GM19324 (cell line): Measurements from ENCODE around the gene CANX.
A peak's percentile ranks its signal among the peaks of the same experiment; 100 is the strongest.
"Not testable (repeated sequence)": the region's sequence is repeated elsewhere in the genome, so short reads cannot be mapped to it uniquely, and the experiment has no call there.

ENCODE experiments used
- ATAC-seq: cut with Tn5 transposase; IDR thresholded peaks from one replicate; pipeline ENCODE4 v1.9.1; 2021; ENCODE audit warnings: mild to moderate bottlenecking, moderate library complexity; ENCODE audit not compliant: unreplicated experiment, low FRiP score

The CANX gene, protein sequence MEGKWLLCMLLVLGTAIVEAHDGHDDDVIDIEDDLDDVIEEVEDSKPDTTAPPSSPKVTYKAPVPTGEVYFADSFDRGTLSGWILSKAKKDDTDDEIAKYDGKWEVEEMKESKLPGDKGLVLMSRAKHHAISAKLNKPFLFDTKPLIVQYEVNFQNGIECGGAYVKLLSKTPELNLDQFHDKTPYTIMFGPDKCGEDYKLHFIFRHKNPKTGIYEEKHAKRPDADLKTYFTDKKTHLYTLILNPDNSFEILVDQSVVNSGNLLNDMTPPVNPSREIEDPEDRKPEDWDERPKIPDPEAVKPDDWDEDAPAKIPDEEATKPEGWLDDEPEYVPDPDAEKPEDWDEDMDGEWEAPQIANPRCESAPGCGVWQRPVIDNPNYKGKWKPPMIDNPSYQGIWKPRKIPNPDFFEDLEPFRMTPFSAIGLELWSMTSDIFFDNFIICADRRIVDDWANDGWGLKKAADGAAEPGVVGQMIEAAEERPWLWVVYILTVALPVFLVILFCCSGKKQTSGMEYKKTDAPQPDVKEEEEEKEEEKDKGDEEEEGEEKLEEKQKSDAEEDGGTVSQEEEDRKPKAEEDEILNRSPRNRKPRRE

DNA sequence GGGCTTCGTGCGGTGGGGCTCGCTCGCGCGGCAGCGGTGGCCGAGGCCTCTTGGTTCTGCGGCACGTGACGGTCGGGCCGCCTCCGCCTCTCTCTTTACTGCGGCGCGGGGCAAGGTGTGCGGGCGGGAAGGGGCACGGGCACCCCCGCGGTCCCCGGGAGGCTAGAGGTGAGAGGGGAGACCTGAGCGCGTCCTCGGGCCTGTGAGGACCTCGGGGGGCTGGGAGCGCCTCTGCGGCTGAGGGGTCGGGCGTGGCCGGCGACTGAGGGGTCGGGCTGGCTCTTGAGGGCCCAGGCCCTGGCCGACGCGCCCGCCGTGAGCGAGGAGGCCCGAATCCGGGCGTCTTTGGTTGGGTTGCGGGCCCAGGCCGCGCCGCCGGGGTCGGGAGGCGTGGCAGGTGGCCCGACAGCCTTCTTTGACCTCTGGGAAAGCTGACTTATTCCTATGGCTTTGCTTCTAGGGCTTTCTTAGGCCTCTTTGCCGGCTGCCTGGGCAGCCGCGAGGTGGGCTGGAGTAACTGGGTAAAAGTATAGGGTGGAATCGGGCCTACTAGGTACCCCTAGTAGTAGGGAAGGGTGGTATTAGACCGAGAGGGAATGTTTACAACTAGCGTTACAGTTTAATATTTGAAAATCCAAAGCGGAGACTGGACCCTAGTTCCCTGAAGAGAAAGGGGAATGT lies at the start of gene CANX:
CANX (plus strand) TSS at position 33 of the 681 bp plus-strand sequence. CDS start 6,715 bp downstream, outside the sequence.
- ATAC-seq = no peak

DNA sequence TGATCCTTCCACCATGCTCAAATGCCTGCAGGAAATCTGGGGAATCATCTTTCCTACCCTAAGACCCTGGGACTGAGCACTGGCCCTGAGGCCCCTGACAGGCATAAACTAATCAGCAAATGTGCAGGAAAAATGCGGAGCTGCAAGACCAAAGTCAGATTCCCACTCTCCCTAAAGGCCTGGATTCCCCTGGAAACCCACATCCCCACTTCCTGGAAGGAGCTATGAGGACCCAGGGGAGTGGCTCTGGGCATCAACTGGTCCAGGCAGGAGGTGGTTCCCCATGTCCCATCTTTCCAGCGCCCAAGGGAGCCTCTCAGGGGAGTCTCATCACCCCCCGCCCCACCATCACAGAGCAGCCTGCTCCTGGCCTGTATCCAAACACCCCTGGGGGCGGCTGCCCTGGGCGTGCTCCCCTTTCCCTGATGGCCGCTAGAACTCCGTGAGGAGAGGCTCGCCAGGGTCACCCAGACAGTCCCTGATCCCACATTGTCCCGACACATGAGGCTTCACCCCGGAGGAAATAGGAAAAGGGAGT lies 49.5 kb upstream of the CANX start:
- not testable (repeated sequence) for ATAC-seq

DNA sequence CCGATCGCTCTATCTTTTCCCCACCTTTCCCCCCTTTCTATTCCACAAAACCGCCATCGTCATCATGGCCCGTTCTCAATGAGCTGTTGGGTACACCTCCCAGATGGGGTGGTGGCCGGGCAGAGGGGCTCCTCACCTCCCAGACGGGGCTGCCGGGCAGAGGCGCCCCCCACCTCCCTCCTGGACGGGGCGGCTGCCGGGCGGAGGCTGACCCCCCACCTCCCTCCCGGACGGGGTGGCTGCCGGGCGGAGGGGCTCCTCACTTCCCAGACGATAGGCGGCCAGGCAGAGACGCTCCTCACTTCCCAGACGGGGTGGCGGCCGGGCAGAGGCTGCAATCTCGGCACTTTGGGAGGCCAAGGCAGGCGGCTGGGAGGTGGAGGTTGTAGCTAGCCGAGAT lies 48.5 kb upstream of the CANX start:
- ATAC-seq = not testable (repeated sequence)

DNA sequence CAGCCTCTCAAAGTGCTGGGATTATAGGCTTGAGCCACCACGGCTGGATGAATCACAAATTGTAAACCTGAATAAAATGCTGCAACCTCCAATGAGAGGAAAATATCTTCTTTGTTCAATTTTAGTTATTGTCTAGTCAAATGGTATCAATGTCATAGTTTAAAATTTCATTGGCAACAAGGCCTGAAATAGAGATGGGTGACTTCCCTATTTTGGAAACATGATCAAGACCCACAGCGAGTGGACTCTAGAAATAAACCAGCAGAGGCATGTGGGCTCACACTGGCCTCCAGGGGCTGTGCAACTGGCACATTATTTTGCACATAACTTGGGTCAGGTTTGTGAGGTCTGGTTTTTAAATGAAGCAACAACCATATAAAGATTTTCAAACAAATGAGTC lies 45.6 kb upstream of the CANX start:
- ATAC-seq = not testable (repeated sequence)

DNA sequence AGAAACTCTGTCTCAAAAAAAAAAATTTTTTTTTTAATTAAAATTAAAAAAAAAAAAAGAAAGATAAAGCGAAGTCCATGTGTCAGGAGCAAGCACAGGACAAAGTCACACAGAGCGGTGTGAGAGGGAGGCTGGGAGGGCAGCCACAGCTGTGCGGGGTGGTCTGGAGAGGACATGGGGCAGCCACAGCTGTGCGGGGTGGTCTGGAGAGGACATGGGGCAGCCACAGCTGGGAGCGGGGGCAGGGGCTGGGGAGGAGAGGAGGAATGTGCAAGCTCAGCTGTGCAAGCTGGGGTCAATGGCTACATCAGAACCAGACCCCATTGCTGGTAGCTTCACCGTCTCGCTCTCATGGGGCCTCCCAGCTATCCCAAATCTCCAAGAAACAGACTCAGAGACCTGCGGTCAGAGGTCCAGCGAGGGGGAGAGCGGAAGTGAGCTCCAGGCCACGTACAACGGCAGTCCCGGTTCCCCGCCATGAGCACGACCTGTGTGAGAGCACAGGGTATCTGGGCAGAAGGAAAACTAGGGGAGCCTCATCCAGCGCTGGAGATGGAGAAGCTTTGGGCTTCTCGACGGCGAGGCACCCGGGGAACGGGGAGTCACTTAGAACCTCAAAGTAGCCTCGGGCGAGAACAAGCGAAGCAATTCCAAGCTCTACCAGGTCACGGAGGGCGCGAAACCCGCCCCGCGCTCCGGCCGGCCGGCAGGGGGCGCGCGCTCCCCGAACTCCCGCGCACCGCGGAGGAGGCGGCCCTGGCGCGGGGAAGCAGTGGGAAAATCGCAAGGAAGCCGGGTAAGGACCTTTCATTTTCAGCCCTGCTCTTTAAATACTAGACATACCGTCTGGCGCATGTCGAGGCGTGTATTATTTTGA lies 41.2 kb upstream of the CANX start:
- peak; percentile 94 for ATAC-seq

DNA sequence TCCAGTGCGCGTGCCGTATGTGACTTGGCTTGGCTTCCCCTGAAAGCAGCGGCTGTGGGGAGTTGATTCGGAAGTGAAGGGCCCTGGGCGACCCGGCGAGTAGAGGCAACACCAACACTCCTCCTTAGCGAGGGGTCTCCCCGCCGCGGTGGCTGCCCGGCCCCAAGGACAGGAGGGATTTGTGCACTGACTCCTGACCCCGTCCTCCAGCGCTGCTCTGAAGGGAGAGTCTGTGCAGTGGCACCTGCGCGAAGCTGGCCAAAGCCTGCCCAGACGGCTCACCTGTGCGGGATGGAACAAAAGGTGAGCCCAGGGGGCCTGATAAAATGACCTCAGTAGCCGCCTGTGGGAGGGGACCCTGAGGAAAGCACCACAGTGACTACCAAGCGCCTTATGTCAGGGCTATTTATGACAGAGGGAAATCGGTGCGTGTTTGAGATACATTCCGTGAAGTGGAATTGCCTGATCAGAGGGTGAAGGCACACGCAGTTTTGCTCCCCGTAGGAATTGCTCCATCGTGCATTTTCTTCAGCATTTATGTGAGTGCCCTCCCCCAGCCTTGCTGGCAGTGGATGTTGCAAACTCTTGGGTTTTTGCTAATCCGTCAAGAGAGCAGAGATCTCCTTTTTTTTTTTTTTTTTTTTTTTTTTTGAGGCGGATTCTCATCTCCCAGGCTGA lies 40.4 kb upstream of the CANX start:
- peak; percentile 69 for ATAC-seq

DNA sequence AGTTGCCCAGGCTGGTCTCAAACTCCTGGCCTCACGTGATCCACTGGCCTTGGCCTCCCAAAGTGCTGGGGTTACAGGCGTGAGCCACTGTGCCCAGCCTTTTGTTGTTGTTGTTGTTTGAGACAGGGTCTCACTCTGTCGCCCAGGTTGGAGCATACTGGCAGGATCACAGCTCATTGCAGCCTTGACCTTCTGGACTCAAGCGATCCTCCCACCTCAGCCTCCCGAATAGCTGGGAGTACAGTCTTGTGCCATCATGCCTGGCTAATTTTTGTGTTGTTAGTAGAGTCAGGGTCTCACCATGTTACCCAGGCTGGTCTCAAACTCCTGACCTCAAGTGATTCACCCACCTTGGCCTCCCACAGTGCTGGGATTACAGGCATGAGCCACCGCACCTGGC lies 37.1 kb upstream of the CANX start:
- not testable (repeated sequence) for ATAC-seq

DNA sequence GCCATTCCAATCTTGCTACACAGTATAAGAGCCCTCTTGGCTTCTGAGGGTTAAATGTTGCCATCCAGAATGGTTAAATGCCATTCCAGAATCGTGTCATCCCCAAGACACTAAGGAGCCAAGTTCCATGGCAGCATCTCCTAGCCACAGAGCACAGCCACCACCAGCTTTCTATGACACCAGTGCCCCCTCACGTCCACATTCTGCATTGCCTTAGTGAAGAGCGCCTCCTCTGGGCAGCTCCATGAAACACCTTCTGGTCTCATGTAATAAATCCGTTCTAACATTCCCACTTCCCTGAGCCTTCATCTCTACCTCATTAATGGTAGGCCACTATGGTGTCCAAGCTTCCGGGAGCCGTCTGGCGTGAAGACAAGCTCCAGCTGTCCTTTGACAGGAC lies 30.4 kb upstream of the CANX start:
- no peak for ATAC-seq

DNA sequence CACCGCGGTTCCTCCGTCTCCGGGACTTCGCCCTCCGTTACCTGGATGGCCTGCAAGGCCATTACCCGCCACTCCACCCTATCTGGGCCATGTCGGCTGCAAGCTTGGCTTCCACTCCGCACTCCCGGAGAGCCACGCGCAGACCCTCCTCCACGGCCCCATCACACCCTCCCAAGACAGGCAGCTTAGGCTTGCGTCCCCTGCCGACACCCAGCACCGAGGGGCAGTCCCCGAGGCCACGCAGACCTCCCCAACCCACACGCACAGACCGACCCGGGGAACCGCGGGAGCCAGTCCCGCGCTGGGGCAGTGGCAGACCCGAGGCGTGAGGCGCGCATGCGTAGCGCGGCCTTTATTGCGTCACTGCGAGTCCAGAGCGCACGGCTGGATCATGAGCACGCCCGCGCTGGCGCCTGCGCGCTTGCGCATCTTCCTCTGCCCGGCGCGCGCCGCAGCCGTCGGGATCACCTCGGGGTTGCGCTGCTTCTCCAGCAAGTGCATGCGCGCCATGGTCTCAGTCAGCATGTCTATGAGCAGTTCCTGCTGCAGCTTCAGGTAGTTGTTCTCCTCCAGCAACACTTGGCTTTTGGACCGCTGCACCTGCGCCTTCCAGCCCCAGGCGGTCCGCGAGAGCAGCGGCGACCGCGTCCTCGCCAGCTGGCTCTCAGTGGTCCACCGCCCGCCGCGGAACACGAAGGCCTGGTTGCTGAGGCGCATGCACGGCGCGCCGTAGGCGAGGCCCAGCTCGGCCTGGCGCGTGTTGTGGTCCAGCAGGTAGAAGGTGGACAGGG lies 20.3 kb upstream of the CANX start:
- peak; percentile 91 for ATAC-seq

DNA sequence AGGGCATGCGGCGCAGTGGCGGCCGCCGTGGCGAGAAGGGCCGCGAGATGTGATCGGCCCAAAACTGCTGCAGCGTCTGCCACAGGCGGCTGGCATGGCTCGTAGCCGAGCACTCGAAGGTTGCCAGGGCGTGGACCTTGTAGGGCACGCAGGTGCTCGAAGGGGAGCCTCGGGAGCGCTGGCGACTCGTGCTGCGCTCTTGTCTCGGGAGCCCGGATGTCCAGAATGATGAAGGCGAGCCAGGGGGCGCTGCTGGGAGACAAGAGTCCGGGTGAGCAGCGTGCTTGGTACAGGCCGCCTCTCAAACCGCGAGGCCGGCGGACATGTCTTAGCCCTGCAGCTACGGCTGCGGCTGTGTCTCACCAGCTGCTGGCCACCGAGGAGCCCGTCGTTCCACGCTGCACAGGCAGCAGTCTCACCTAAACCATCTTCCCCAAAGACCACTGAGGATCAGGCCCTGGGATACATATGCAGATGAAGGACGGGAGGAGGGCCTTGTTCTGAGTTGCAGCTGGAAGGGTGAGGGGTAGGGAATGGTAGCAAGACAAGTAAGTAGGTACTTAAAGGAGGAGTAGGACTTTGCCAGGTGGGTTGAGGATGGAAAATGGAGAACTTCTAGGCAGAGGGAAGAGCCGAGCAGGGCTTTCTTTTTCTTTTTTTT lies 19.6 kb upstream of the CANX start:
- peak; percentile 45 for ATAC-seq

DNA sequence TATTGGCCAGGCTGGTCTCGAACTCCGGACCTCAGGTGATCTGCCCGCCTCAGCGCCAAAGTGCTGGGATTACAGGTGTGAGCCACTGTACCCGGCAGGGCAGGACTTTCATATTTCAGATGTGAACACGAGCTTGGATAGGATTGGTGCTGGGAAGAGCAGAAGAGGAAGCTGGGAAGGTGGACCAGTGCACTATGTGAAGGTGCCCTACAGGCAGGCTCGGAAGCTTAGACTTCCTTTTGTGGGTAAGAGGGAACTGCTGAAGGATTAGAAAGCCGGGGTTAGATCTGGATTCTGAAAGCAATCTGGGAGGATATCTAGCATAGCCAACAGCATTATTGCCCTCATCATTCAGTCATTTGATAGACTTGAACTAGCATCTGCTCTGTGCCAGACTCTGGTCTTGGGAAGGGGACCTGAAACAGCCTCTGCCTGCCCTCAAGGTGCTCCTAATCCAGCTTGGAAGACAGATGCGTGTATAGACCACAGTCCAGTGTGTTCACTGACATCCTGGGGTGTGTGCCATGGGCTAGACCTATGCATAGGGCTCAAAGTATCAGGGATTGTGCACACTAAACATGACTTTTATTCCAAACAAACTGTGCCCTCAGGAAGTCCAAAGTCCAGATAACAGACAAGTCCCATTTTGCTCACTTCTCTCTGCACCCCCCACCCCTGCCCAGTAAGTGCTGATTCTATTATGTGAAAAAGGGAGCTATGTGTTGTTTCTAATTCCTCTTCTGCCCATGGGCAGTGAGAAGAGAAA lies 18.6 kb upstream of the CANX start:
- no peak for ATAC-seq

DNA sequence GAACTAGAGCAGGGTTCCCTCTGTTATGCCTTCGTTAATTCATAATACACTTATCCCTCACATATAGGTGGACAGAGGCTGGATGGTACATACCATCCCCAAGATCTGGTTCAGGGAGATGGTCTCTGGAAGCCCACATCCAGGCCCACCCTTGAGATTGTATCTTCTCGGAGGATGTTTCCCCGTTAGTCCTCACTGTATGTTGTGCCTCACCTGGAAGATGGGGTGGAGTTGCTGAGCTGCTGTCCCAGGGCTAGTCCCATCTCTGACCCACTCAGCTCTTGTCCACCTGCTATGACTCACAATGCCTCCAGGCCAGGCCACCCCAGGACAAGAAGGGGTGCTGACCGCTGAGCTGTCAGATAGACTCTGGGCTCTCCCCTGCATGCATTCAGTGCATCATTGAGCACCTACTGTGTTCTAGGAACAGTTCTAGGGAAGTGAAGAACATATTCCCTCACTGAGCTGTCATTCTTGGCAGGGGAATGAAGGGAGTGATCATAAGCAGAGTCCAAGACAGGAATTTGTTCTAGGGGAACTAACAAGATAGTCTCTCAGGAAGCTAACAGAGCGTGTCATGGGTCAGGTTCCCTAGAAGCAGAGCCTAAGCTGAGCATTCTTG lies 17.9 kb upstream of the CANX start, which contains the start of gene CBY3:
CBY3 (minus strand) TSS at position 255 of the 622 bp plus-strand sequence; CDS start at position 139, 116 bp downstream.
- ATAC-seq = no peak

DNA sequence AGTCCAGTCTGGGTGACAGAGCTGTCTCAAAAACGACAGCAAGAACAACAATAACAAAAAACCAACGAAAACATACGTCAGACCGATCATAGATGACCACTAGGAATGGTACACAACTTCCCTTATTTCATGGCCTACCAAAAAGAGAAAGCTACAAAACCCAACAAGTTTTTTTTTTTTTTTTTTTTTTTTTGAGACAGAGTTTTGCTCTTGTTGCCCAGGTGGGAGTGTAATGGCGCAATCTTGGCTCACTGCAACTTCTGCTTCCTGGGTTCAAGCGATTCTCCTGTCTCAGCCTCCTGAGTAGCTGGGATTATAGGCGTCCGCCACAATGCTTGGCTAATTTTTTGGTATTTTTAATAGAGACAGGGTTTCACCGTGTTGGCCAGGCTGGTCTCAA lies 9.6 kb upstream of the CANX start:
- not testable (repeated sequence) for ATAC-seq

DNA sequence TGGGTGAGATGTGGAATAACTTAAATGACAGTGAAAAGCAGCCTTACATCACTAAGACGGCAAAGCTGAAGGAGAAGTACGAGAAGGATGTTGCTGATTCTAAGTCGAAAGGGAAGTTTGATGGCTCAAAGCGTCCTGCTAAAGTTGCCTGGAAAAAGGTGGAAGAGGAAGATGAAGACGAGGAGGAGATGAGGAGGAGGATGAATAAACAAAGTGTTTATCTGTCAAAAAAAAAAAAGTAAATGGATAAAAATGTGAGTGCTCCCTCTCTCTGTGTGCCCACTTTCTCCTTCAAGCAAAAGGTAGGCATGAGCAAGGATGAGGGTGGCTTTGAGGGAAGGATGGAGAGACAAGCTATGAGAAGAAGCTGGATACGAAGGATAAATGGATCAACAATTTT lies 4.2 kb upstream of the CANX start:
- no peak for ATAC-seq

DNA sequence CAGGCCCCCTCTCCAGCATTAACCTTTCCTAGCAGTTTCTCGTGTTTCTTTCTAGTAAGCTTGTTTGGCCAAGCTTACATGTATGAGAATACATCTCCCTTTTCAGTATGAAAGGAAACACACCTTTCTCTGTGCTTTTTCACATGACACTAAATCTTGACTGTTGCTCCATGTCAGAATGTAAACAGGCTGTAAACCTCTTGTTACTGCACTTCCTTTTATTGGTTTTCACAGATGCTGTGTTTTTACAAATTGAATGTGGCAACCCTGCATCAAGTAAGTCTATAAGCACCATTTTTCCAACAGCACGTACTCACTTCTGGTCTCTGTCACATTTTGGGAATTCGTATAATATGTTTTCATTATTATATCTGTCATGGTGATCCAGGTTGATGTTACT lies 2.2 kb upstream of the CANX start:
- no peak for ATAC-seq

DNA sequence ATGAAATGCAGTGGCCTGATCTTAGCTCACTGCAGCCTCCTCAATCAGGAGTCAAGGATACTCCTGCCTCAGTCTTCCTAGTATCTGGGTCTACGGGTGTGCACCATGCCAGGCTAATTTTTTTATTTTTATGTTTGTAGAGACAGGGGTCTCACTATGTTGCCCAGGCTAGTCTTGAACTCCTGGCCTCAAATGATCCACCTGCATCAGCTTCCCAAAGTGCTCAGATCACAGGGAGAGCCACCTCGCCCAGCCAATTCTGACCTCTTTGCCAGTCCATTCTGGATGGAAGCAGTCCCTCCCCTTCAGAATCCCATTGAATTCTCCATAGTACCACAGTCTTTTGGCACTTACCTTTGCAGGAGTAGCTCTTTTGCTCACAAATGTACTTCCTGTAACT lies 1.7 kb upstream of the CANX start:
- no peak for ATAC-seq

DNA sequence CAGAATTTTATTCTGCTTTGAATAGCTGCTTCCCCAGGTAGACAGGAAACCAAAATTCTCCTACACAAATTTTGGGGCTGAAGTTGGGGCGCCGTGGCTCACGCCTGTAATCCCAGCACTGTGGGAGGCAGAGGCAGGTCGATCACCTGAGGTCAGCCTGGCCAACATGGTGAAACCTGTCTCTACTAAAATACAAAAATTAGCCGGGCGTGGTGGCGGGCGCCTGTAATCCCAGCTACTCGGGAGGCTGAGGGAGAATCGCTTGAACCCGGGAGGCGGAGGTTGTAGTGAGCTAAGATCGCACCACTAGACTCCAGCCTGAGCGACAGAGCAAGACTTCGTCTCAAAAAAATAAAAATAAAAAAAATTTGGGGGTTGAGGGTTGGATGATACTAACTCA lies 1.2 kb upstream of the CANX start:
- ATAC-seq = not testable (repeated sequence)
